DMS153 (cell line): ENCODE results near the gene KCTD16.
A peak's percentile ranks its signal among the peaks of the same experiment; 100 is the strongest.

Experiments used
- DNase-seq: peaks from one replicate; lab custom pipeline; 2025; lab: John Stamatoyannopoulos, UW

Gene KCTD16

GRCh38 chr5:144170276-144171024 is at the start of gene KCTD16, which contains the start of gene YIPF5:
Gene KCTD16, plus strand, starts transcription at chr5:144170873.
Gene YIPF5, minus strand, starts transcription at chr5:144170659. Its CDS starts 704 bp downstream, at chr5:144169955.
- peak; percentile 85 for DNase-seq

GRCh38 chr5:144121577-144121976 is 49.1 kb upstream of the KCTD16 start:
- no peak for DNase-seq

GRCh38 chr5:144122081-144122480 is 48.6 kb upstream of the KCTD16 start:
- DNase-seq, result no peak

- DNase-seq, result no peak
These were observed 48.0 kb upstream of the KCTD16 start for GRCh38 chr5:144122641-144123040.

GRCh38 chr5:144125163-144125726 is 45.4 kb upstream of the KCTD16 start:
- no peak for DNase-seq

GRCh38 chr5:144126707-144127106 is 44.0 kb upstream of the KCTD16 start:
- no peak for DNase-seq

- no peak for DNase-seq
These were observed 41.8 kb upstream of the KCTD16 start for GRCh38 chr5:144128844-144129243.

GRCh38 chr5:144130306-144130705 is 40.4 kb upstream of the KCTD16 start:
- no peak for DNase-seq

- no peak for DNase-seq
These were observed 39.4 kb upstream of the KCTD16 start for GRCh38 chr5:144131261-144131660.

GRCh38 chr5:144133050-144133633 is 37.5 kb upstream of the KCTD16 start:
- no peak for DNase-seq

- no peak for DNase-seq
These were observed 36.4 kb upstream of the KCTD16 start for GRCh38 chr5:144134194-144134826.

GRCh38 chr5:144135113-144135762 is 35.4 kb upstream of the KCTD16 start:
- DNase-seq, result no peak

- no peak for DNase-seq
These were observed 31.1 kb upstream of the KCTD16 start for GRCh38 chr5:144139586-144139985.

GRCh38 chr5:144141585-144141984 is 29.1 kb upstream of the KCTD16 start:
- DNase-seq, result no peak

GRCh38 chr5:144142139-144142823 is 28.4 kb upstream of the KCTD16 start:
- DNase-seq, result peak; percentile 6

- DNase-seq, result no peak
These were observed 27.9 kb upstream of the KCTD16 start for GRCh38 chr5:144142824-144143162.

GRCh38 chr5:144143625-144144024 is 27.0 kb upstream of the KCTD16 start:
- DNase-seq, result no peak

- DNase-seq, result no peak
These were observed 25.5 kb upstream of the KCTD16 start for GRCh38 chr5:144144956-144145751.

GRCh38 chr5:144151026-144151425 is 19.6 kb upstream of the KCTD16 start:
- DNase-seq, result no peak

GRCh38 chr5:144156767-144157171 is 13.9 kb upstream of the KCTD16 start:
- DNase-seq, result no peak

- DNase-seq, result no peak
These were observed 8.0 kb upstream of the KCTD16 start for GRCh38 chr5:144162686-144163085.
